Measurements from ENCODE around the gene MPIG6B. TPM values are rescaled to one million over a fixed set of nuclear protein-coding genes. Genes with fewer than 3 reads are reported as not detected.

The MPIG6B gene
- total RNA-seq, 4 donors from 2014 or later, result 0.33 TPM; not detected in 3

DNA sequence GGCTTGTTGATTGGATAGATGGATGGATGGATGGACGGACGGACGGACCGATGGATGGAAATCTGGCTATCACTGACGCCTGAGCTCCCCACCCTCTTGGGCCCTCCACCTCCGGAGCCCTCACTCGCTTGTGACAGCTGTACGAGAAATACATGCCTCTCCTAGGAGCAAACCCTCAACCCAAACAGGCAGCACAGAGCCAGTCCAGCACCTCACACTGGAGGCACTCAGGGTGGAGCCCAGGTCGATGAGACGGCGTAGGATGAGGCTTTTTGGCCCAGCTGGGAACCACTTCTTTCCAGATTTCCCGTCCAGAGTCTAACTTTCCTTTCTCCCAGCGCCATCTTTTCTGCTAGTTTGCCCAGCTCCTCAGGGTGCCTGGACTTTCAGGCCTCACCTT is 39.6 kb upstream of the MPIG6B start:
- TF ChIP-seq, protein P1, sequence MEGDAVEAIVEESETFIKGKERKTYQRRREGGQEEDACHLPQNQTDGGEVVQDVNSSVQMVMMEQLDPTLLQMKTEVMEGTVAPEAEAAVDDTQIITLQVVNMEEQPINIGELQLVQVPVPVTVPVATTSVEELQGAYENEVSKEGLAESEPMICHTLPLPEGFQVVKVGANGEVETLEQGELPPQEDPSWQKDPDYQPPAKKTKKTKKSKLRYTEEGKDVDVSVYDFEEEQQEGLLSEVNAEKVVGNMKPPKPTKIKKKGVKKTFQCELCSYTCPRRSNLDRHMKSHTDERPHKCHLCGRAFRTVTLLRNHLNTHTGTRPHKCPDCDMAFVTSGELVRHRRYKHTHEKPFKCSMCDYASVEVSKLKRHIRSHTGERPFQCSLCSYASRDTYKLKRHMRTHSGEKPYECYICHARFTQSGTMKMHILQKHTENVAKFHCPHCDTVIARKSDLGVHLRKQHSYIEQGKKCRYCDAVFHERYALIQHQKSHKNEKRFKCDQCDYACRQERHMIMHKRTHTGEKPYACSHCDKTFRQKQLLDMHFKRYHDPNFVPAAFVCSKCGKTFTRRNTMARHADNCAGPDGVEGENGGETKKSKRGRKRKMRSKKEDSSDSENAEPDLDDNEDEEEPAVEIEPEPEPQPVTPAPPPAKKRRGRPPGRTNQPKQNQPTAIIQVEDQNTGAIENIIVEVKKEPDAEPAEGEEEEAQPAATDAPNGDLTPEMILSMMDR (IDR thresholded peaks at IDR 0.05; ENCODE audit: low read depth), result no peak

DNA sequence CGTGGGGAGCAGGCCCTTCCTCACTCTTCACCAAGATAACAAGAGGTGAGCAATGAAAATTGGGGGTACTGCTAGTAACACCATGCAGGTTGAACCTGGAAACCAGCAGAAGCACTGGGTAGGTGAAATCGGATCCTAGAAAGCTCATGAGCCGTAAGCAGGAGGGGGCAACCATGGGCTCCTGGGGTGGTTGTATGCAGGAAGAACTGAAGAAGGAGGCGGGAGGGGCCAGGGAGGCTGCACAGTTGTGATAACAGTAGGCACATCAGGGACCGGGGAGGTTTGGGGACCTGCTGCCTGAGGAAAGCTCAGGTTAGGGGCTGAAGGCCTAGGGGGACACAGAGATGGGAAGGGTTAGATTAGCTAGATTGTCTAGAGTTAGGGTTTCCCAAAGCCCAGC is 36.7 kb upstream of the MPIG6B start:
- TF ChIP-seq, protein P1 (IDR thresholded peaks at IDR 0.05; ENCODE audit: low read depth), result no peak

DNA sequence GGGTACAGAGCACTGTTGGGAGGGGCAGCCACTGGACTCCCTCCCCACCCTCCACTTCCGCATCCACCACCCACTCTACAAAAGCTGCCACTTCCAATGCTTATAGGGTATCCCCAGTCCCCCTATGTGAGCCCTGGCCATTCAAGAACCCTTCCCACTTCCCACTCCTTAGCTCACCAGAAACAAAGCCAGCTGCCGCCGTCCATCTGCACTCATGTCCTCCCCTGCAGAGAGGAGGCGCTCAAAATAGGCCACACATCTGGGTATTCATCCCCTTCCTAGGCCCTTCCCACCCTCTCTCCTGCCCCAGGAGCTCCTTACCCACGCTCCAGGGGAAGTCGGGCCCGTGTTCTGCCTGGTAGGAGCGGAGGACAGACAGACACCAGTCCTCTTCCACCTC is 35.9 kb upstream of the MPIG6B start:
- TF ChIP-seq, protein P1 (IDR thresholded peaks at IDR 0.05; ENCODE audit: low read depth), result no peak

DNA sequence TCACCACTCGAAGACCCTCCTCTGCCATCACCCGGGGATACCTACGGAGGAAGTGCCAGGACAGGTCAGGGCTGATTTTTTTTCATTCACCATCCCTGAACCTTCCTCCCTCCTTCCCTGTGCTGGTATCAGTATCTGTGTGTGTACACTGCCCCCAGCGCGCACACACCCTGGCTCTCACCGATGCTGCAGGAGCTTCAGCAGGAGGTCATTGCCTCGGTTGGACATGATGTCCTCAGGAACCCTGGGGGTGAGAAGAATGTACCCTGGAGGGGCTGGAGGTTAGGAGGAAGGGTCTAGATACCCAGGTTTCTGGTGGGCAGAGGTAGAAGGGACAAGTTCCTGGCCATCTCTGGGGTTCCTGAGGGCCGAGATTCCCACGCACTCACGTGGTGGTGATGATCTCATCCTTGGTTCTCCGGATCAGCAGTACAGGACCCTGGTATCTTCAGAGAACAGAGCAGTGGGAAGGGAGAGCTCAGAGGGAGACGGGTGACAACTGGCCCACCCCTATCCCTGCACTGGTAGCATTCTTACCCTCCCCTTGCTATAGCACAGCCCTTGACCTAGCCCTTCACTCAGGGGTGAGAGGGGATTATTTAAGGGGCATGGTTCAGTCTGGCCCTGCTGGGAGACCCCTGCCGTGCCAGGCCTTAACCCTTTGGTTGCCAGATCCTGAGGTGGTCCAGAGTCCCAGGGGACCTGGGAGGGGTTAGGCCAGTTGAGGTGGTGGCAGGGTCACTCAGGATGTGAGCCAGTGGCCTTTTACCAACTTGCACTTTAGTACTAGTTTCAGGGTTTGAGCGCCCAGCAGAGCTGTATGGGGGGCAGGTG is 35.1 kb upstream of the MPIG6B start:
- TF ChIP-seq, protein P1 (IDR thresholded peaks at IDR 0.05; ENCODE audit: low read depth), result no peak

DNA sequence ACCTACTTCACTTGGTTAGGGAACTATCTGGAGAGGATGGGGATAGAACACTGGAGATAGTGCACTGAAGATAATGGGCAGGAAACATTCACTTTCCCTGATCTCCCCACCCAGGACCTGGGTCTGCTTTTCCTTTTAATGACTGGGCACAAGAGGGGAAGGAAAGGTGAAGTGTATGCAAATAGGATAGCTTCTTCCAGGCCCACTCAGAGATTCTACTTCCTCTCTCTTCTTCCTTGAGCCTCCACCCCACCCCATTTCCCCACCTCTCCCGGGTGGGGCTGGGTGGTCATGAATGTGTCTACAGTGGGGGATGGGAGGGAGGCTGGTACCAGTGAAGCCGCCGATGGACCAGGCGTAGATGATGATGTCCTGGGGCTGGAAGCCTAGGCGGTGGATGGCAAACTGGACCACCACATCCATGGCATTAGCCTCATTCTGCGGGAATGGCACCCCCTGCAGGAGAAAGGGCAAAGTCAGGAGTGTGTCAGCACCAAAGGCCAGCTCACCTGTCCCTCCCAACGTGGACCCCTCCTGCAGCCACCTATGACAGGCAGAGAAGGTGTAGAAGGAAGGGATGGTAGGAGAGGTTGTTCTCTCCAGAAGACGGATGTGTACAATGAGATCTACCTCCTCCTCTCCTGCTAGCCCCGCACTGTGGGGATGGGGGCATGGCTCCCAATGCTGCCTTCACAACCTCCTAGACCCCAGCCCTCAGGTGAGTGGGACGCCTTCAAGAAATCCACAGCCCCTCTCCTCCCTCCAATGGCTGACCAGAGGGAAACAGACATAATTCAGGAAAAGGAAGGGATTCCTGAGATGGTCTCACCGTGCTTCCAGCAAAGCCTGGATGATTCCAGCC is 33.7 kb upstream of the MPIG6B start:
- TF ChIP-seq, protein P1 (IDR thresholded peaks at IDR 0.05; ENCODE audit: low read depth), result no peak

DNA sequence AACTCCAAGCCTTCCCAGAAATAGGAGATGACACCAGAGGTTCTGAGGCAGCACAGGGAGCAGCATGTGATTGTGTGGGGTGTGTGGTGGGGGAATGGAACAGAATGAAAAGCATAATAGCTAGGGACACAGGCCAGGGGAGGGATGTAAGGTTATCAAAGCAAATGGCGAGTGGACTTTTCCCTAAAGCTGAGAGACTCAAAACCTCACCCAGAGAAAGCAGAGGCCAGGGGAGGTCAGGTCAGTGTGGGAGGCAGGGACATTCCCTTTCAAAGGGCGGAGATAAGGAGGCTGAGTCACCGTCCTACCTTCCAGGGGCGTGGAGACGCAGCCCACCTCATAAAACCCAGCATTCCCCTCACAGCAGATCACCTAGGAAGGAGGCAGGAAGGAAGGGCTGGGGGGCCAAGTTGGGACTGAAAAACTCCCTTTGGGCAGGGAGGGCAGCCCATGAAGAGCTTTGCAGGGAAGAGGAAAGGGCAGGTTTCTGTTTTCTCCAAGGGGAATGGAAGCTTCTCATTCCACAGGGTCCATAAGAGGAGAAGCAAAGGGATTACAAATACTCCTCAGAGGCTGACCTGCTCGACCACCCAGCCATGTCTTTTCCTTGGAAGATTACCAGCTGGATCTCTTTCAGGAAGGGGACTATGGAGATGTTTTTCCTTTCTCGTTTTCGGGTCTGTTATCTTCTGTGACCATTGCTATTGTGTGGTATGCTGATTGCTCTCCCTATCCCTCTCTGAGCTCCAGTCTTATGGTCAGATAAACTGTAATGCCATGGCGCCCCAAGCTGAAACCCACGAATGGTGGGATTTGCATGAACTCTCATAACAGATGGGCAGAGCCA is 32.7 kb upstream of the MPIG6B start:
- TF ChIP-seq, protein P1 (IDR thresholded peaks at IDR 0.05; ENCODE audit: low read depth), result no peak

Data from subcutaneous adipose tissue (tissue), 4 donors.